Measurements from ENCODE around the gene SVIL.
"Not testable (repeated sequence)": the region's sequence is repeated elsewhere in the genome, so short reads cannot be mapped to it uniquely, and the experiment has no call there.

Gene SVIL

DNA sequence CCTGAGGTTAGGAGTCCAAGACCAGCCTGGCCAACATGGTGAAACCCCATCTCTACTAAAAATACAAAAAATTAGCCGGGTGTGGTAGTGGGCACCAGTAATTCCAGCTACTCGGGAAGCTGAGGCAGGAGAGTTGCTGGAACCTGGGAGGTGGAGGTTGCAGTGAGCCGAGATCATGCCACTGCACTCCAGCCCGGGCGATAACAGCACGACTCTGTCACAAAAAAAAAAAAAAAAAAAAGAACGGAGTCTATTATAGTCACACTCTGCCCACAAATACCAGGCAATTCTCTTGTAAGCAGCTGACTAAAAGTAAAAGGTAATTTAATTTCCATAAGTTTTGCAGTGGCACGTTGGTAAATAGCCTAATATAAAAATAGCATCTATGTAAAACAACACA lies 98.1 kb downstream of the SVIL start:
- not testable (repeated sequence) for DNase-seq

- DNase-seq, result no peak
Measured at GRCh38 chr10:29535778-29536453, 98.9 kb downstream of the SVIL start.

GRCh38 chr10:29535012-29535777 lies 99.6 kb downstream of the SVIL start:
- no peak for DNase-seq

GRCh38 chr10:29534590-29534989 lies 100.2 kb downstream of the SVIL start:
- DNase-seq, result no peak

DNA sequence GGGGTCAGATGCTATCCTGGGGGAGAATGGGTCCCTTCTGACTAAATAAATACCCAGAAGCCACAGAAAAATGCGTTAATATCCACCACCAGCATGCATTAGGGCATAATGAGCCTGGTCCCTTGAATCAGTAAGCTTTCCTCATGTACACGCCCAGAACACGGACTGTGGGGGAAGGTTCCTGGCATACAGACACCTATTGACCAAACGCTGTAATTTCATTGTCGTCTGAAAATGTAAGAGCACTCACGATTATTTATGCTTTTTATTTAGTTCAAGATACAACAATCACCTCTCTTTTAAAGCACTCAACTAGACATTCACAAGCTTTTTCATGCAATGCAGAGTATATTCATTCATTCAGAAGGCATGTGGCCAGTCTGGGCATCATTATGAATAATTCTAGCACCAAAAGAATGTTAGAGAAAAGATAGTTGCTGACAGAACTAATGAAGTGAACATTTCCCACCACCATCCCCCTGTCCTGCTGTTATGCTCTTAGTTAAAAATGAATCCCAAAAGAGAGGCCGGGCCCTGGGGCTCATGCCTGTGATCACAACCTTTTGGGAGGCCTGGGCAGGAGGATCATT lies 101.0 kb downstream of the SVIL start:
- no peak for DNase-seq

GRCh38 chr10:29533046-29533445 lies 101.7 kb downstream of the SVIL start:
- DNase-seq, result no peak

- DNase-seq, result no peak
Measured at GRCh38 chr10:29532256-29532878, 102.4 kb downstream of the SVIL start.

DNA sequence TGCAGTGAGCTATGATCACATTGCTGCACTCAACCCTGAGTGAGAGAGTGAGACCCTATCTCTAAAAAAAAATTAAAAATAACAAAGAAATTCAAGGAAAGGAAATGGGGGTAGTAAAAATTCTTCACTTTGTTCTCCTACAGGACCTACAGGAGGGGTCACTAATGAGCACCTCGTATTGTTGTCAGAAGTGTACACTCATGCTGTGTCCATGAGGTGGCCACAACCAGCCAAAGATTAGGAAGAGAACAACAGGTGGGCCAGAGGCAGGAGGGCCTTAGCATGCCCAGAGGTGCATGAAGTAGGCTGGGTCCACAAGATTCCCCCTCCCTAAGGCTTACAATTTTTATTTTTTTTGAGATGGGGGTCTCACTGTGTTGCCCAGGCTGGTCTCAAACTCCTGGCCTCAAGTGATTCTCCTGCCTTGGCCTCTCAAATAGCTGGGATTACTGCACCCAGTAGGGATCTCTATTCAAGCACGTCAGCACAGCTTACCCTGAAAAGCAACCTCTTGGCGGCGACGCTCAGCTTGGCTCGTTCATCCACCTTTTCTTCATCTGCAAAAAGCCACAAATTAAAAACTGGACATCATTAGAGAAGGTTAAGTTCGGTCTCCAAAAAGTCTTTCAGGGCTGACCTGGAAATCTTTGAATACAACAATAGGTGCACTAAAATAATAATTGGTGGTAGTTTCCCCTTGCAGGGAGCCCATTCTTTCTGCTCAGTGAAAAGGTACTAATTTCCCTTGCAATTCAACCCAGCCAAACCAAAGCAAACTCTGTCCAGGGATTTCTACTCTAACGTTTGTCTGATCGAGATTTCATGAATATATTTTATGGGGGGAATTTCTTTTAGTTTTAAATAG lies 104.4 kb downstream of the SVIL start:
- DNase-seq, result no peak

GRCh38 chr10:29529146-29529545 lies 105.6 kb downstream of the SVIL start:
- no peak for DNase-seq

GRCh38 chr10:29525762-29526161 lies 109.0 kb downstream of the SVIL start:
- DNase-seq, result no peak

- DNase-seq, result no peak
Measured at GRCh38 chr10:29524720-29525119, 110.1 kb downstream of the SVIL start.

GRCh38 chr10:29524294-29524693 lies 110.5 kb downstream of the SVIL start:
- no peak for DNase-seq

DNA sequence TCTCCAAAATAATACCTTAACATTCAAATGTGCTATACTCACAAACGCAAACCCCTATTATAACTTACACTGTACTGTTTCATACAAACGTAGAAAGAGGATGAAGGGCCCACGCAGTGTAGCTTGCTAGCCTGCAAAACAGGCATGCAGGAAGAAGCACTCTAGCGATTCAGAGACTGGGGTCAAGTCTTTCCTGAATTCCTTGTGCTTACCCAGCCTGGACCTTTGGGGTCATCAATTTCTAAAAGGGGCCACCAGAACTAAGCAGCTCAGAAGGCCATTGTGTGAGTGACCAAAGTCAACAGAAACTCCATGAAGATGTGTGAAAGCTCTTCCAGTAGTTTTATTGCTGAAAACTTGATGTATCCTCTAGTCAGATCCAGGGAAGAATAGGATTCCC lies 111.9 kb downstream of the SVIL start:
- no peak for DNase-seq

GRCh38 chr10:29522061-29522855 lies 112.5 kb downstream of the SVIL start:
- DNase-seq, result no peak

DNA sequence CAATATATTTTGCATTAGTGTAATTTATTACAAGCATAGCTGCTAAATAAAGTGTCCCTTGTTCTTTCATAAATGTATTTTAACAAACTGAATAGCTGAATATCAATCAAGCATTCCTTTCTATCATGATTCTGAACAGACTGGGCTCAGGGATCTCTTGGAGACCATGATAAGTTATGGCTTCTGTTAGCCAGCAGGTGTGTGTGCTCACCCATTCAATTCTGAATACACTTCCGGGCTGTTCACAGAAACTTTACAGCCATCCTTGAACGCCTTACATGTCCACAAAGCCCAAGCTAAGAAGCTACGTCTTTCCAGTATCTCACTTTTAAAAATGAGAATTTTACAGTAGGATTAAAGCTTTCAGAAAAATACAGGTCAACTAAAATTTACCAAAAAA lies 115.1 kb downstream of the SVIL start:
- no peak for DNase-seq

DNA sequence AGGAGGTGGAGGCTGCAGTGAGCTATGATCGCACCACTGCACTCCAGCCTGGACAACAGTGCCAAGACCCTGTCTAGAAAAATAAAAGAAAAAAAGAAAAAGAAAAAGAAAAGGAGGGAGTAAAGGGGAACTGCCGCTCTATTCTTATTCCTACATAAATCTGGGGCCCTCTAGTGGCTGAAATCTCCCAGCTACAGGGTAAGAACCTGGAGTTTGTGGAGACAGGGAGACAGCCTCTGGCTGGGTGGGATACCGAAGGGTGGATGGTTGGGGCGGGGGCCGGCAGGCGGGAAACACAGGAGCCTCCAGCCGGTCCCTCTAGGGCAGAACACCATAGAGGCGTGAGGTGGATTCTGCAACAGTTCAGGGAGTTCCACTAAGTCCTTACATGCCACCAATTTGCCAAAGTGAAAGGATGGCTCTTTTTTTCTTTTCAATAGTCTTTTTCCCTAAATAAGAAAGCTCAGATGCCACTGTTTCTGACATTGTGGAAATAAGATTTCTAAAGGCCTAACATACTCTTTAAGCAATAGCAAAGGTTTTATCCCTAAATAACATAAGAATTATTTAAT lies 117.3 kb downstream of the SVIL start:
- DNase-seq, result no peak

DNA sequence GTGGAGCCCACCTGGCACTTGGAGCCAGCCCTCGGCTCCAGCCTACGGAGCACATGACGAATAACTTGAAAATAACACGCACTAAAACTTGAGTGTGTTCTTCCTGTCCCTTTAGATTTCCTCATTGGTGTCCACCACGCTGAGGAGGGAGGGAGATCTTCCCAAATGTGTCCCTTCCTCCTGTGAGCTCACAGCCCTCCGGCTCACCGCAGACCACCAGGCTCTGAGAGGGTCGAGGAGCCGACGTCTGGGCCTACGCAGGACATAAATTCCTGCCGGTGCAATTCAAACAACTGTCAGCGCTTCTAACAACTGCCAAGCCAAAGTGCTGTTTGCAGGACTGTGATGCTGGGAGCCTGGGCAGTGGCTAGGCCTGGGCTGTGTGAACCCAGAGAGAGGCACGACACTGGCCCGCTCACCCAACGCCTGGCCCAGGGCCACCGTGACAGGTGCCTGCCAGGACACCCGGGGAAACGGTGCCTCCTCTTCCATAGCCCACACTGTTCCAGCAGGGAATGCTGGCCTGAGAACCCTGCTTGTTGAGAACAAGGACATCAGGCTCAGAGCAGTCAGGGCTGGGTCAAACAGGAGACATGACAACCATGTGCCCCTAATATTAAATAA lies 118.3 kb downstream of the SVIL start:
- DNase-seq, result not testable (repeated sequence)

DNA sequence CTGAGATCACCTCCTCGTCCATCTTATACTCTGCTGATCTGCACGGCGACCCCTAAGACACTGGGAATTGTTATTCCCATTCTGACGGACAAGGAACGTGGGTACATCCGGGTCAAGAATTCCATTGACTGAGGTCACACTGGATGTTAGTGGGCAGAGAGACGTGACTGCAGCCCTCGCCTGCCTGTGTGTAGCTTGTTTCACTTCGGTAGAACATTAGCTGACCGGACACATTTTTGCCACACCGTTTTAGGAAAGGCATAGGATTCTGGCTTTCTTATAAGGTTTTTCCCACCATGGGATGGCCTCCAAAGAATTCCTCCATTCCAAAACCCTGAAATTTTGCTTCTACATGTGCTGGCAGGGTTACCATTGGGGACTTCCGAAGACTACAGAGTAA lies 118.9 kb downstream of the SVIL start:
- DNase-seq, result not testable (repeated sequence)

DNA sequence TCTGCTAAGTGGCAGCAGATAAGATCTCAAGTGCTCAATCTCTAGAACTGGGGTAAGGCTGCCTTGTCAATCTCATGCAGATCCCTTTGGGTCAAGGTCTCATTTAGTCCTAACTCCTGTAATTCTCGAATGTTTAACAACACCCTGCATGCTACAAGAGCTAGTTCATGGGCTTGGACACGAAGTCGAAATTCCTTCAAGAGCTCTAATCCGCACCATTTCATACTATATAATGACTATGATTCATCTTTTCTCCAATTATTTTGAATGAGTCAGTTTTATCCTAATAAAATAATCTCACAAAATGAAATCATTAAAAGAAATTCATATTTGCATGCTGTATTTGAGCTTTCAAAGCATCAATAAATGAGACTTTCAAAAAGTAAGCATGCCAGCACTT lies 119.7 kb downstream of the SVIL start:
- DNase-seq, result not testable (repeated sequence)

GRCh38 chr10:29514306-29514705 lies 120.5 kb downstream of the SVIL start:
- DNase-seq, result no peak

GRCh38 chr10:29512425-29512974 lies 122.3 kb downstream of the SVIL start:
- DNase-seq, result no peak

Data from NCI-H2171 (cell line).